Measurements from ENCODE around the gene TMEM123.
A peak's percentile ranks its signal among the peaks of the same experiment; 100 is the strongest.

The TMEM123 gene

GRCh38 chr11:102499151-102499550, 46.6 kb upstream of the TMEM123 start:
- H3K4me1 ChIP-seq (ENCODE audit: insufficient read depth, low read length, severe bottlenecking) = peaks cover 18% of the 10 kb centered on the region
- no peaks in the 10 kb centered on the region for H3K79me2 ChIP-seq (ENCODE audit: insufficient read depth, low read length)
- no peaks in the 10 kb centered on the region for H3K27me3 ChIP-seq (ENCODE audit: insufficient read depth, low read length)
- no peaks in the 10 kb centered on the region for H3K36me3 ChIP-seq (ENCODE audit: insufficient read depth, low read length)
- no peak overlapping the region for H3K27ac ChIP-seq (ENCODE audit: low read depth, low read length, poor library complexity, severe bottlenecking)
- H3K4me3 ChIP-seq (ENCODE audit: low read depth, low read length, poor library complexity, severe bottlenecking) = no peak overlapping the region
- TF ChIP-seq EZH2 (IDR thresholded peaks at IDR 0.05; ENCODE audit: borderline replicate concordance, low read length) (no peak), CTCF (IDR thresholded peaks at IDR 0.05; ENCODE audit: low read length) (no peak)
- no peaks in the 10 kb centered on the region for H3F3A ChIP-seq (ENCODE audit: insufficient read depth, low read length)
- H3K9me2 ChIP-seq (ENCODE audit: low read depth, low read length) = no peaks in the 10 kb centered on the region
- H3K9me3 ChIP-seq (ENCODE audit: low read length) = no peaks in the 10 kb centered on the region
- H4K20me1 ChIP-seq (ENCODE audit: insufficient read depth, low read length) = no peaks in the 10 kb centered on the region
- no peak overlapping the region for H3K4me2 ChIP-seq (ENCODE audit: low read length)
- H2AFZ ChIP-seq (ENCODE audit: low read length) = no peak overlapping the region
- no peak overlapping the region for H3K9ac ChIP-seq (ENCODE audit: low read length)

GRCh38 chr11:102497061-102497460, 44.5 kb upstream of the TMEM123 start:
- Histone ChIP-seq H3K4me3 (ENCODE audit: low read depth, low read length, poor library complexity, severe bottlenecking) (no peak overlapping the region), H3K79me2 (ENCODE audit: insufficient read depth, low read length) (no peaks in the 10 kb centered on the region), H3K4me1 (ENCODE audit: insufficient read depth, low read length, severe bottlenecking) (peaks cover 28% of the 10 kb centered on the region), H2AFZ (ENCODE audit: low read length) (no peak overlapping the region), H3K9me2 (ENCODE audit: low read depth, low read length) (no peaks in the 10 kb centered on the region), H3K27ac (ENCODE audit: low read depth, low read length, poor library complexity, severe bottlenecking) (no peak overlapping the region), H3K4me2 (ENCODE audit: low read length) (no peak overlapping the region), H3F3A (ENCODE audit: insufficient read depth, low read length) (no peaks in the 10 kb centered on the region), H3K36me3 (ENCODE audit: insufficient read depth, low read length) (no peaks in the 10 kb centered on the region), H3K27me3 (ENCODE audit: insufficient read depth, low read length) (no peaks in the 10 kb centered on the region), H3K9ac (ENCODE audit: low read length) (no peak overlapping the region), H3K9me3 (ENCODE audit: low read length) (no peaks in the 10 kb centered on the region), H4K20me1 (ENCODE audit: insufficient read depth, low read length) (no peaks in the 10 kb centered on the region)
- no peak for TF ChIP-seq EZH2 (IDR thresholded peaks at IDR 0.05; ENCODE audit: borderline replicate concordance, low read length)
- TF ChIP-seq CTCF (IDR thresholded peaks at IDR 0.05; ENCODE audit: low read length) = no peak

- Histone ChIP-seq H3K9me2 (ENCODE audit: low read depth, low read length) (no peaks in the 10 kb centered on the region), H3K36me3 (ENCODE audit: insufficient read depth, low read length) (no peaks in the 10 kb centered on the region), H3F3A (ENCODE audit: insufficient read depth, low read length) (no peaks in the 10 kb centered on the region), H3K79me2 (ENCODE audit: insufficient read depth, low read length) (no peaks in the 10 kb centered on the region), H3K9ac (ENCODE audit: low read length) (peak overlapping the region; percentile 45), H3K9me3 (ENCODE audit: low read length) (no peaks in the 10 kb centered on the region), H3K4me3 (ENCODE audit: low read depth, low read length, poor library complexity, severe bottlenecking) (peak overlapping the region; percentile 41), H3K27me3 (ENCODE audit: insufficient read depth, low read length) (no peaks in the 10 kb centered on the region), H2AFZ (ENCODE audit: low read length) (peak overlapping the region; percentile 51), H4K20me1 (ENCODE audit: insufficient read depth, low read length) (no peaks in the 10 kb centered on the region), H3K4me2 (ENCODE audit: low read length) (peak overlapping the region; percentile 69), H3K4me1 (ENCODE audit: insufficient read depth, low read length, severe bottlenecking) (peaks cover 28% of the 10 kb centered on the region), H3K27ac (ENCODE audit: low read depth, low read length, poor library complexity, severe bottlenecking) (peak overlapping the region; percentile 84)
- TF ChIP-seq EZH2 (IDR thresholded peaks at IDR 0.05; ENCODE audit: borderline replicate concordance, low read length) (no peak), CTCF (IDR thresholded peaks at IDR 0.05; ENCODE audit: low read length) (peak; percentile 80)
Observed at GRCh38 chr11:102495161-102496042, 42.8 kb upstream of the TMEM123 start.

Data from OCI-LY1 (cell line).